Immature natural killer cell (primary cell): Measurements from ENCODE around the gene WNT7A. TPM values are rescaled to one million over a fixed set of nuclear protein-coding genes. Genes with fewer than 3 reads are reported as not detected.
"Not testable (repeated sequence)": the region's sequence is repeated elsewhere in the genome, so short reads cannot be mapped to it uniquely, and the experiment has no call there.

Experiments used
- DNase-seq, 3 donors: peaks; one replicate each; pipeline ENCODE4 v3.0.0; 2022; ENCODE audit warnings: mixed read lengths in 1 of 3
- H3K27ac Mint-ChIP-seq, 6 donors: one replicate each; pipeline ENCODE4 v1.8.0; 2020; ENCODE audit warnings: mixed read lengths in 6 of 6, mild to moderate bottlenecking in 5 of 6, inconsistent platforms in 4 of 6, moderate library complexity in 3 of 6
- H3K27me3 Mint-ChIP-seq, 3 donors: one replicate each; pipeline ENCODE4 v1.8.0; 2020 to 2021; ENCODE audit warnings: low read depth in 3 of 3, mild to moderate bottlenecking in 3 of 3, mixed read lengths in 3 of 3, moderate library complexity in 3 of 3, inconsistent platforms in 1 of 3
- H3K36me3 Mint-ChIP-seq, 3 donors: one replicate each; pipeline ENCODE4 v1.8.0; 2020; ENCODE audit warnings: mixed read lengths in 3 of 3, inconsistent platforms in 2 of 3, mild to moderate bottlenecking in 2 of 3
- H3K4me1 Mint-ChIP-seq, 2 donors: one replicate each; pipeline ENCODE4 v1.8.0; 2020; ENCODE audit warnings: inconsistent platforms in 2 of 2, mild to moderate bottlenecking in 2 of 2, mixed read lengths in 2 of 2, moderate library complexity in 1 of 2
- H3K4me3 Mint-ChIP-seq, 5 donors: one replicate each; pipeline ENCODE4 v1.8.0; 2020; ENCODE audit warnings: mild to moderate bottlenecking in 5 of 5, mixed read lengths in 5 of 5, inconsistent platforms in 3 of 5, moderate library complexity in 3 of 5
- H3K9me3 Mint-ChIP-seq, 6 donors: one replicate each; pipeline ENCODE4 v1.8.0; 2020; ENCODE audit warnings: mild to moderate bottlenecking in 6 of 6, mixed read lengths in 6 of 6, inconsistent platforms in 4 of 6, moderate library complexity in 3 of 6
- polyA plus RNA-seq, 3 donors: library from polyadenylated mRNA; unstranded; fragments of 300-500 nt; fragmentation: Illumina TruSeq; gene quantifications; one replicate each; pipeline ENCODE4 v1.2.3, GENCODE V29; 2021

WNT7A gene
- polyA plus RNA-seq, 3 donors from 2014 or later: not detected

DNA sequence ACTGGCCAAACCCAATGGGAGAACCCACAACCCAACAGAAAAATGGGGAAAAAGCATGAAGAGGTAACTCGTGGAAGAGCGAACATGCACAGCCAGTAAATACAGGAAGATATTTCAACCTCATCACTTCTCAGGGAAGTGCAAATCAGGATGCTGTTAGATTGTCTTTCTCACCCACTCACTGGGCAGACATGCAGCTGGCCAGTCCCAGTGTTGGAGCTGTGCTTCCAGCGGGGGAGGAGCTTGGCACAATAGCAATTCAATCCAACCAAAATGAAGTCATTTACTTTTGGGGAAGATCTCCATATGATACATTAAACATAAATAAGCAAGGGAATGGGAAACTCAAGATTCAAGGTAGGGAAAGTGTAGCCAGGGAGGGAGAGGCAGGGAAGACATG, 12.1 kb downstream of the WNT7A start:
- Mint-ChIP-seq H3K4me1 (peaks cover 7 to 9% of the 10 kb centered on the region in 2 donors), H3K27ac (peak overlapping the region in 1 of 6 donors; percentile 51), H3K4me3 (no peak overlapping the region), H3K36me3 (no peaks in the 10 kb centered on the region), H3K9me3 (peaks cover 0 to 2% (median 0%) of the 10 kb centered on the region in 6 donors), H3K27me3 (peaks cover 5 to 11% (median 10%) of the 10 kb centered on the region in 3 donors)
- no peak for DNase-seq

DNA sequence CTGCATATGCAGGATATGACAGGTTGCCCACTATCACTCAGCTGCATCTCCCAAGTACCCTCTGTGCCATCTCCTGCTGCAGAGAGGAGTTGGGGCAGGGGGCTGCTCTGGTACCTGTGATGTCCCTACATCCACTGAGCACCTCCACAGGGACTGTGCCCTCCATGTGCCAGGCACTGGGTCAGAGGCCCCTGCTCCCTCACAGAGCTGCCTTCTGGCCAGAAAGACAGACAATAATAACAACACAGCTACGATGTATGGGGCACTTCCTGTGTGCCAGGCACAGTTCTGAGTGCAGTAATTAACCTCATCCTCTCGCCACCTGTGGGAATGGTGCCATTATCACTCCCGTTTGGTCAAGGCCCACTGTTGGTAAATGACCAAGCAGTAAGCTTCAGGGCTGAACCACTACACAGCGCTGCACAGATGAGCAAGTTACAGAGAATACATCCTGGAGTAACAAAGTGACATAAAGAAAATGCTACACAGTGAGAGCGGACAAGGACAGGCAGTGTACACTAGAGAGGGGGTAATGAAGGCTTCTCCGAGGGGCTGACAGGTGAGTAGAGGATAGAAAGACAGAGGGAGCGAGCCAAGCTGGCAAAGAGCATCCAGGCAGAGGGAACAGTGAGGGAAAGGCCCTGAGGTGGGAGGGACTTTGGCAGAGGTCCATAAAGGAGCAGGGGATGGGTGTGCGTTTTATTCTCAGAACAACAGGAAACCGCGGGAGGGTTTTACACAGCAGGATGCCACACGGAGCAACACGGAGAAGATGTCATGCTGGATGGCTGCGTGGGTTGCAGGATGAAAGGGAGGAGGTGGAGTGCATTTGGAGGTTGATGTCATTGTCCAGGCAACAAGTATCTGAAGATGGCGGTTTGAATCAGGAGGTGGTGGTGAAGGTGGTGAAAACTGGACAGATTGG, 13.6 kb downstream of the WNT7A start:
- H3K4me3 Mint-ChIP-seq: no peak overlapping the region
- H3K4me1 Mint-ChIP-seq: peaks cover 7 to 9% of the 10 kb centered on the region in 2 donors
- H3K27ac Mint-ChIP-seq: peak overlapping the region in 1 of 6 donors; percentile 12
- no peak for DNase-seq
- peaks cover 5 to 16% (median 6%) of the 10 kb centered on the region in 3 donors for H3K27me3 Mint-ChIP-seq
- no peaks in the 10 kb centered on the region for H3K36me3 Mint-ChIP-seq
- H3K9me3 Mint-ChIP-seq: no peaks in the 10 kb centered on the region

DNA sequence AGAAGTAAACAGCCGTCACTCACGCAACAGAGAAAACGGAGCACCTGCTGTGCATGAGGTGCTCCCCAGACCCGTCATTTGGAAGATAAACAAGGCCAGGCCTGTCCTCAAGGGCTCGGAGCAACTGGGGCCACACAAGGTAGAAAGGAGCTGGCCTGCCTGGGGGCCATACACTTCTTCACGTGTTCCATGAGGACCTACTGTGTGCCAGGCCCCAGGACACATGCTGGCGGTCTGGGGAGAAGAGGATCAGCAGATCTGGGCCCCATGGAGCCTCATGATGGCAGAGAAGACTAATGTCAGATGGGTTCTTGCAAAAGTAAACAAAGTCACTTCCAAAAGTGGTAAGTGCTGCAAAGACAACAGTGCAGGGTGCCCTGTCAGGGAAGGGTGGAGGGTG, 14.3 kb downstream of the WNT7A start:
- no peak overlapping the region for H3K4me3 Mint-ChIP-seq
- H3K4me1 Mint-ChIP-seq: peaks cover 7 to 9% of the 10 kb centered on the region in 2 donors
- H3K36me3 Mint-ChIP-seq: no peaks in the 10 kb centered on the region
- H3K9me3 Mint-ChIP-seq: no peaks in the 10 kb centered on the region
- DNase-seq: no peak
- H3K27ac Mint-ChIP-seq: no peak overlapping the region
- peaks cover 5 to 18% (median 5%) of the 10 kb centered on the region in 3 donors for H3K27me3 Mint-ChIP-seq

GRCh38 chr3:13865106-13865505, 14.8 kb downstream of the WNT7A start:
- peaks cover 7 to 9% of the 10 kb centered on the region in 2 donors for H3K4me1 Mint-ChIP-seq
- no peak for DNase-seq
- peaks cover 5 to 18% (median 5%) of the 10 kb centered on the region in 3 donors for H3K27me3 Mint-ChIP-seq
- no peak overlapping the region for H3K4me3 Mint-ChIP-seq
- no peak overlapping the region for H3K27ac Mint-ChIP-seq
- H3K9me3 Mint-ChIP-seq: no peaks in the 10 kb centered on the region
- H3K36me3 Mint-ChIP-seq: no peaks in the 10 kb centered on the region

- peaks cover 5 to 16% (median 5%) of the 10 kb centered on the region in 3 donors for H3K27me3 Mint-ChIP-seq
Observed at GRCh38 chr3:13863965-13864595, 15.8 kb downstream of the WNT7A start.

GRCh38 chr3:13863382-13863952, 16.4 kb downstream of the WNT7A start:
- Mint-ChIP-seq H3K36me3 (no peaks in the 10 kb centered on the region), H3K4me1 (peaks cover 7 to 9% of the 10 kb centered on the region in 2 donors), H3K4me3 (no peak overlapping the region), H3K27me3 (peaks cover 5 to 16% (median 5%) of the 10 kb centered on the region in 3 donors), H3K27ac (no peak overlapping the region), H3K9me3 (no peaks in the 10 kb centered on the region)
- no peak for DNase-seq

More at GRCh38 chr3:13863965-13864595, 15.8 kb downstream of the WNT7A start:
- DNase-seq: no peak
- Mint-ChIP-seq H3K4me3 (no peak overlapping the region), H3K4me1 (peaks cover 7 to 9% of the 10 kb centered on the region in 2 donors), H3K36me3 (no peaks in the 10 kb centered on the region), H3K27ac (no peak overlapping the region), H3K9me3 (no peaks in the 10 kb centered on the region)

- Mint-ChIP-seq H3K27ac (no peak overlapping the region), H3K4me1 (peaks cover 5 to 6% of the 10 kb centered on the region in 2 donors), H3K4me3 (no peak overlapping the region), H3K36me3 (no peaks in the 10 kb centered on the region), H3K9me3 (no peaks in the 10 kb centered on the region), H3K27me3 (peaks cover 3 to 18% (median 3%) of the 10 kb centered on the region in 3 donors)
- no peak for DNase-seq
Observed at GRCh38 chr3:13861461-13861860, 18.4 kb downstream of the WNT7A start.

- Mint-ChIP-seq H3K36me3 (no peaks in the 10 kb centered on the region), H3K4me3 (no peak overlapping the region), H3K4me1 (no peaks in the 10 kb centered on the region), H3K9me3 (no peaks in the 10 kb centered on the region), H3K27ac (no peak overlapping the region), H3K27me3 (peaks cover 3 to 18% (median 4%) of the 10 kb centered on the region in 3 donors)
- no peak for DNase-seq
Observed at GRCh38 chr3:13860001-13860400, 19.9 kb downstream of the WNT7A start.

GRCh38 chr3:13858768-13859520, 20.9 kb downstream of the WNT7A start:
- no peak for DNase-seq
- H3K27me3 Mint-ChIP-seq: peaks cover 3 to 14% (median 4%) of the 10 kb centered on the region in 3 donors
- no peaks in the 10 kb centered on the region for H3K4me1 Mint-ChIP-seq
- no peaks in the 10 kb centered on the region for H3K36me3 Mint-ChIP-seq
- H3K9me3 Mint-ChIP-seq: no peaks in the 10 kb centered on the region
- H3K27ac Mint-ChIP-seq: no peak overlapping the region
- no peak overlapping the region for H3K4me3 Mint-ChIP-seq

- Mint-ChIP-seq H3K27ac (no peak overlapping the region), H3K9me3 (no peaks in the 10 kb centered on the region), H3K36me3 (no peaks in the 10 kb centered on the region), H3K27me3 (peaks cover 3 to 14% (median 5%) of the 10 kb centered on the region in 3 donors), H3K4me1 (no peaks in the 10 kb centered on the region), H3K4me3 (no peak overlapping the region)
- no peak for DNase-seq
Observed at GRCh38 chr3:13857702-13858380, 22.0 kb downstream of the WNT7A start.

GRCh38 chr3:13856628-13857027, 23.2 kb downstream of the WNT7A start:
- H3K27me3 Mint-ChIP-seq: peaks cover 3 to 11% (median 5%) of the 10 kb centered on the region in 3 donors
- not testable (repeated sequence) for H3K4me3 Mint-ChIP-seq, DNase-seq, H3K4me1 Mint-ChIP-seq, H3K9me3 Mint-ChIP-seq, H3K36me3 Mint-ChIP-seq, H3K27ac Mint-ChIP-seq

DNA sequence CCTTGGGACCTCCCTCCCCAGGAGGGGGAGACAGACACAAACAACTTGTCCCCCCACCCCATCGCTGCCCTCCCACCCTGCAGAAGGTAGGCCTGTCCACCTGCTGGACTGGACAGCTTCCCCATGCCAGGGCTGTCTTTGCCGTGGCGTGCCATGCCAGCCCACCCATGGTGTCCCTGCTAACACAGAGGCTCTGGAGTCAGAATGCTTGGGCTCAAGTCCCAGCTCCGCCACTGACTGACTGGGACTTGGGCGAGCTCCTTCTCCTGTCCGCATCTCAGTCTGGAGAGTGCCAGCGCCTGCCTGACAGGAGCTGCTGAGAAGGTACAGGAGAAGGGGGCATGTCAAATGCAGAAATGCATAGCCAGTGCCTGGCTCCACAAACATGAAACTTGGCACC, 23.9 kb downstream of the WNT7A start:
- Mint-ChIP-seq H3K27ac (no peak overlapping the region), H3K36me3 (no peaks in the 10 kb centered on the region), H3K4me1 (no peaks in the 10 kb centered on the region), H3K27me3 (peaks cover 5 to 12% (median 6%) of the 10 kb centered on the region in 3 donors), H3K4me3 (no peak overlapping the region), H3K9me3 (no peaks in the 10 kb centered on the region)
- no peak for DNase-seq

- Mint-ChIP-seq H3K9me3 (no peaks in the 10 kb centered on the region), H3K36me3 (no peaks in the 10 kb centered on the region), H3K27ac (no peak overlapping the region), H3K4me1 (no peaks in the 10 kb centered on the region), H3K27me3 (peaks cover 3 to 14% (median 5%) of the 10 kb centered on the region in 3 donors), H3K4me3 (no peak overlapping the region)
- no peak for DNase-seq
Observed at GRCh38 chr3:13854492-13854891, 25.4 kb downstream of the WNT7A start.
